ENCODE results near the gene GID8. TPM values are rescaled to one million over a fixed set of nuclear protein-coding genes. Genes with fewer than 3 reads are reported as not detected.

GID8 gene
- total and polyA plus RNA-seq, 2 experiments from 2014 or later = 41.8 to 106 TPM

DNA sequence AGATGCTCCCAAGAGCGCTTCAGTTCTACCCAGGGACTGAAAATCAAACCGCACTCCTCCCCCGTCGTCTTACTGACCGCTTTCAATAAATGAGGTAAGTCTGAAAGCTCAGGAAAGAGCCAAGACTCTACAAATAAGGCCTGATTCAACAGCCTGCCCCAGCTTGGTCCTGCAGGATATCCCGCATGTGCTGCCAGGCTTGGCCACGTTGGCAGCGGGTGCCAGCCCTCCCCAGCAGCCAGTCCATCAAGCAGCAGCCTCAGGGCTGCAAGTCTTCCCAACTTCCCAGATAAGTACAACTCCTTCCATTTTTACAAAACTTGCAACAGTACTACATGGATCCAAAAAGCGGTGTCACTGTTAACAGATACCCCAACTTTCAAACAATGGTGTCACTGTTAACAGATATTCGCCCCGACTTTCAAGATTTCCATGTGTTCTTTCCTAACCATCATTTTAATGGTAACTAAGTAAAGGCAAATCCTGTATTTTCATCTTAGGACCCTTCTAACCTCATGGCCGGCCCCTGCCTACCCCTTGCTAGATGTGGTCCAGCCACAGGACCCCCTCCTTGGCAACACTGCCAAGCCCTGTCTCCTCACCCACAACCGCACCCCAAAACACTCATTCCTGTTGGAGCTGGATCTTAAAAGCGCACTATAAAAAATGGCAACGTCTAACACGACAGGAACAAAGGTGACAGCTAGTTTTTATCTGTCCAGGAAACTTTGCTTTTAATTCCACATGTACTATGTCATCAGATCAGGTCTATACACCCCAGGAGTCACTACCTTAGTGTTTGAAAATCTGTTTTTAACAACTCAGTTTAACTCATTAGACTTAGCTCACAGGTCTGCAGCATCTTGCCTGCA lies 39.6 kb upstream of the GID8 start:
- peak overlapping the region; percentile 22; the same call in 1 of the 2 replicates for H3K27ac Mint-ChIP-seq
- H3K27ac ChIP-seq (ENCODE audit: low read depth) = peak overlapping the region; percentile 64

More for the DNA sequence above, 39.6 kb upstream of the GID8 start:
- peak overlapping the region; percentile 63 for H3K4me2 ChIP-seq
- peaks cover 67% of the 10 kb centered on the region for H3F3A ChIP-seq (replicated peaks; ENCODE audit: low read depth)
- H3K9me2 ChIP-seq (ENCODE audit: insufficient read depth) = no peaks in the 10 kb centered on the region
- TF ChIP-seq, protein P1, sequence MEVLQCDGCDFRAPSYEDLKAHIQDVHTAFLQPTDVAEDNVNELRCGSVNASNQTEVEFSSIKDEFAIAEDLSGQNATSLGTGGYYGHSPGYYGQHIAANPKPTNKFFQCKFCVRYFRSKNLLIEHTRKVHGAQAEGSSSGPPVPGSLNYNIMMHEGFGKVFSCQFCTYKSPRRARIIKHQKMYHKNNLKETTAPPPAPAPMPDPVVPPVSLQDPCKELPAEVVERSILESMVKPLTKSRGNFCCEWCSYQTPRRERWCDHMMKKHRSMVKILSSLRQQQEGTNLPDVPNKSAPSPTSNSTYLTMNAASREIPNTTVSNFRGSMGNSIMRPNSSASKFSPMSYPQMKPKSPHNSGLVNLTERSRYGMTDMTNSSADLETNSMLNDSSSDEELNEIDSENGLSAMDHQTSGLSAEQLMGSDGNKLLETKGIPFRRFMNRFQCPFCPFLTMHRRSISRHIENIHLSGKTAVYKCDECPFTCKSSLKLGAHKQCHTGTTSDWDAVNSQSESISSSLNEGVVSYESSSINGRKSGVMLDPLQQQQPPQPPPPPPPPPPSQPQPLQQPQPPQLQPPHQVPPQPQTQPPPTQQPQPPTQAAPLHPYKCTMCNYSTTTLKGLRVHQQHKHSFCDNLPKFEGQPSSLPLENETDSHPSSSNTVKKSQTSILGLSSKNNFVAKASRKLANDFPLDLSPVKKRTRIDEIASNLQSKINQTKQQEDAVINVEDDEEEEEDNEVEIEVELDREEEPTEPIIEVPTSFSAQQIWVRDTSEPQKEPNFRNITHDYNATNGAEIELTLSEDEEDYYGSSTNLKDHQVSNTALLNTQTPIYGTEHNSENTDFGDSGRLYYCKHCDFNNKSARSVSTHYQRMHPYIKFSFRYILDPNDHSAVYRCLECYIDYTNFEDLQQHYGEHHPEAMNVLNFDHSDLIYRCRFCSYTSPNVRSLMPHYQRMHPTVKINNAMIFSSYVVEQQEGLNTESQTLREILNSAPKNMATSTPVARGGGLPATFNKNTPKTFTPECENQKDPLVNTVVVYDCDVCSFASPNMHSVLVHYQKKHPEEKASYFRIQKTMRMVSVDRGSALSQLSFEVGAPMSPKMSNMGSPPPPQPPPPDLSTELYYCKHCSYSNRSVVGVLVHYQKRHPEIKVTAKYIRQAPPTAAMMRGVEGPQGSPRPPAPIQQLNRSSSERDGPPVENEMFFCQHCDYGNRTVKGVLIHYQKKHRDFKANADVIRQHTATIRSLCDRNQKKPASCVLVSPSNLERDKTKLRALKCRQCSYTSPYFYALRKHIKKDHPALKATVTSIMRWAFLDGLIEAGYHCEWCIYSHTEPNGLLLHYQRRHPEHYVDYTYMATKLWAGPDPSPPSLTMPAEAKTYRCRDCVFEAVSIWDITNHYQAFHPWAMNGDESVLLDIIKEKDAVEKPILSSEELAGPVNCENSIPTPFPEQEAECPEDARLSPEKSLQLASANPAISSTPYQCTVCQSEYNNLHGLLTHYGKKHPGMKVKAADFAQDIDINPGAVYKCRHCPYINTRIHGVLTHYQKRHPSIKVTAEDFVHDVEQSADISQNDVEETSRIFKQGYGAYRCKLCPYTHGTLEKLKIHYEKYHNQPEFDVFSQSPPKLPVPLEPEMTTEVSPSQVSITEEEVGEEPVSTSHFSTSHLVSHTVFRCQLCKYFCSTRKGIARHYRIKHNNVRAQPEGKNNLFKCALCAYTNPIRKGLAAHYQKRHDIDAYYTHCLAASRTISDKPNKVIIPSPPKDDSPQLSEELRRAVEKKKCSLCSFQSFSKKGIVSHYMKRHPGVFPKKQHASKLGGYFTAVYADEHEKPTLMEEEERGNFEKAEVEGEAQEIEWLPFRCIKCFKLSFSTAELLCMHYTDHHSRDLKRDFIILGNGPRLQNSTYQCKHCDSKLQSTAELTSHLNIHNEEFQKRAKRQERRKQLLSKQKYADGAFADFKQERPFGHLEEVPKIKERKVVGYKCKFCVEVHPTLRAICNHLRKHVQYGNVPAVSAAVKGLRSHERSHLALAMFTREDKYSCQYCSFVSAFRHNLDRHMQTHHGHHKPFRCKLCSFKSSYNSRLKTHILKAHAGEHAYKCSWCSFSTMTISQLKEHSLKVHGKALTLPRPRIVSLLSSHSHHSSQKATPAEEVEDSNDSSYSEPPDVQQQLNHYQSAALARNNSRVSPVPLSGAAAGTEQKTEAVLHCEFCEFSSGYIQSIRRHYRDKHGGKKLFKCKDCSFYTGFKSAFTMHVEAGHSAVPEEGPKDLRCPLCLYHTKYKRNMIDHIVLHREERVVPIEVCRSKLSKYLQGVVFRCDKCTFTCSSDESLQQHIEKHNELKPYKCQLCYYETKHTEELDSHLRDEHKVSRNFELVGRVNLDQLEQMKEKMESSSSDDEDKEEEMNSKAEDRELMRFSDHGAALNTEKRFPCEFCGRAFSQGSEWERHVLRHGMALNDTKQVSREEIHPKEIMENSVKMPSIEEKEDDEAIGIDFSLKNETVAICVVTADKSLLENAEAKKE (CRISPR knock-in tag; IDR thresholded peaks at IDR 0.05) = no peak
- no peak; the same call in 1 of the 2 replicates for TF ChIP-seq POLR2AphosphoS5 (IDR thresholded peaks at IDR 0.05; ENCODE audit: low read depth)
- no peak for TF ChIP-seq EZH2phosphoT487 (IDR thresholded peaks at IDR 0.05; ENCODE audit: unreplicated experiment)
- TF ChIP-seq JUNB (IDR thresholded peaks at IDR 0.05; ENCODE audit: unreplicated experiment) = no peak
- TF ChIP-seq, protein P2, sequence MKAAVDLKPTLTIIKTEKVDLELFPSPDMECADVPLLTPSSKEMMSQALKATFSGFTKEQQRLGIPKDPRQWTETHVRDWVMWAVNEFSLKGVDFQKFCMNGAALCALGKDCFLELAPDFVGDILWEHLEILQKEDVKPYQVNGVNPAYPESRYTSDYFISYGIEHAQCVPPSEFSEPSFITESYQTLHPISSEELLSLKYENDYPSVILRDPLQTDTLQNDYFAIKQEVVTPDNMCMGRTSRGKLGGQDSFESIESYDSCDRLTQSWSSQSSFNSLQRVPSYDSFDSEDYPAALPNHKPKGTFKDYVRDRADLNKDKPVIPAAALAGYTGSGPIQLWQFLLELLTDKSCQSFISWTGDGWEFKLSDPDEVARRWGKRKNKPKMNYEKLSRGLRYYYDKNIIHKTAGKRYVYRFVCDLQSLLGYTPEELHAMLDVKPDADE (IDR thresholded peaks at IDR 0.05) = no peak
- no peak for TF ChIP-seq ZNF331 (CRISPR knock-in tag; IDR thresholded peaks at IDR 0.05; ENCODE audit: low read depth)
- no peak for TF ChIP-seq EZH2 (IDR thresholded peaks at IDR 0.05; ENCODE audit: low read depth, unreplicated experiment)
- no peak for TF ChIP-seq CREB1 (CRISPR knock-in tag; IDR thresholded peaks at IDR 0.05; ENCODE audit: low read depth)
- TF ChIP-seq, protein P3, sequence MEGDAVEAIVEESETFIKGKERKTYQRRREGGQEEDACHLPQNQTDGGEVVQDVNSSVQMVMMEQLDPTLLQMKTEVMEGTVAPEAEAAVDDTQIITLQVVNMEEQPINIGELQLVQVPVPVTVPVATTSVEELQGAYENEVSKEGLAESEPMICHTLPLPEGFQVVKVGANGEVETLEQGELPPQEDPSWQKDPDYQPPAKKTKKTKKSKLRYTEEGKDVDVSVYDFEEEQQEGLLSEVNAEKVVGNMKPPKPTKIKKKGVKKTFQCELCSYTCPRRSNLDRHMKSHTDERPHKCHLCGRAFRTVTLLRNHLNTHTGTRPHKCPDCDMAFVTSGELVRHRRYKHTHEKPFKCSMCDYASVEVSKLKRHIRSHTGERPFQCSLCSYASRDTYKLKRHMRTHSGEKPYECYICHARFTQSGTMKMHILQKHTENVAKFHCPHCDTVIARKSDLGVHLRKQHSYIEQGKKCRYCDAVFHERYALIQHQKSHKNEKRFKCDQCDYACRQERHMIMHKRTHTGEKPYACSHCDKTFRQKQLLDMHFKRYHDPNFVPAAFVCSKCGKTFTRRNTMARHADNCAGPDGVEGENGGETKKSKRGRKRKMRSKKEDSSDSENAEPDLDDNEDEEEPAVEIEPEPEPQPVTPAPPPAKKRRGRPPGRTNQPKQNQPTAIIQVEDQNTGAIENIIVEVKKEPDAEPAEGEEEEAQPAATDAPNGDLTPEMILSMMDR (conservative IDR thresholded peaks at IDR 0.05; ENCODE audit: low read depth in 2 of 2) = no peak
- no peak for TF ChIP-seq STAT1 (IDR thresholded peaks at IDR 0.05; ENCODE audit: unreplicated experiment)
- no peak for TF ChIP-seq NANOG (IDR thresholded peaks at IDR 0.05; ENCODE audit: borderline replicate concordance)
- no peak for TF ChIP-seq ZNF114 (CRISPR knock-in tag; IDR thresholded peaks at IDR 0.05)
- TF ChIP-seq, protein P4, sequence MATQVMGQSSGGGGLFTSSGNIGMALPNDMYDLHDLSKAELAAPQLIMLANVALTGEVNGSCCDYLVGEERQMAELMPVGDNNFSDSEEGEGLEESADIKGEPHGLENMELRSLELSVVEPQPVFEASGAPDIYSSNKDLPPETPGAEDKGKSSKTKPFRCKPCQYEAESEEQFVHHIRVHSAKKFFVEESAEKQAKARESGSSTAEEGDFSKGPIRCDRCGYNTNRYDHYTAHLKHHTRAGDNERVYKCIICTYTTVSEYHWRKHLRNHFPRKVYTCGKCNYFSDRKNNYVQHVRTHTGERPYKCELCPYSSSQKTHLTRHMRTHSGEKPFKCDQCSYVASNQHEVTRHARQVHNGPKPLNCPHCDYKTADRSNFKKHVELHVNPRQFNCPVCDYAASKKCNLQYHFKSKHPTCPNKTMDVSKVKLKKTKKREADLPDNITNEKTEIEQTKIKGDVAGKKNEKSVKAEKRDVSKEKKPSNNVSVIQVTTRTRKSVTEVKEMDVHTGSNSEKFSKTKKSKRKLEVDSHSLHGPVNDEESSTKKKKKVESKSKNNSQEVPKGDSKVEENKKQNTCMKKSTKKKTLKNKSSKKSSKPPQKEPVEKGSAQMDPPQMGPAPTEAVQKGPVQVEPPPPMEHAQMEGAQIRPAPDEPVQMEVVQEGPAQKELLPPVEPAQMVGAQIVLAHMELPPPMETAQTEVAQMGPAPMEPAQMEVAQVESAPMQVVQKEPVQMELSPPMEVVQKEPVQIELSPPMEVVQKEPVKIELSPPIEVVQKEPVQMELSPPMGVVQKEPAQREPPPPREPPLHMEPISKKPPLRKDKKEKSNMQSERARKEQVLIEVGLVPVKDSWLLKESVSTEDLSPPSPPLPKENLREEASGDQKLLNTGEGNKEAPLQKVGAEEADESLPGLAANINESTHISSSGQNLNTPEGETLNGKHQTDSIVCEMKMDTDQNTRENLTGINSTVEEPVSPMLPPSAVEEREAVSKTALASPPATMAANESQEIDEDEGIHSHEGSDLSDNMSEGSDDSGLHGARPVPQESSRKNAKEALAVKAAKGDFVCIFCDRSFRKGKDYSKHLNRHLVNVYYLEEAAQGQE (IDR thresholded peaks at IDR 0.05; ENCODE audit: unreplicated experiment) = no peak
- no peak overlapping the region for H2AFZ ChIP-seq
- no peak for ATAC-seq
- no peak overlapping the region for H3K4me3 ChIP-seq
- peaks cover 47% of the 10 kb centered on the region for H3K36me3 ChIP-seq (ENCODE audit: insufficient read depth)
- H3K27me3 Mint-ChIP-seq (ENCODE audit: insufficient read depth, low read depth, poor library complexity) = peaks cover 30% of the 10 kb centered on the region
- H3K79me2 ChIP-seq (replicated peaks; ENCODE audit: insufficient read depth) = no peaks in the 10 kb centered on the region
- DNase-seq (ENCODE audit: low spot score) = no peak
- peaks cover 33% of the 10 kb centered on the region for H3K4me1 ChIP-seq (ENCODE audit: insufficient read depth)
- peaks cover 43% of the 10 kb centered on the region for H3K4me1 Mint-ChIP-seq
- peaks cover 40% of the 10 kb centered on the region for H4K20me1 ChIP-seq (replicated peaks; ENCODE audit: insufficient read depth)
- no peaks in the 10 kb centered on the region; the same call in 2 of the 3 replicates for H3K9me3 Mint-ChIP-seq
- H3K4me3 Mint-ChIP-seq = peak overlapping the region; percentile 1; the same call in 1 of the 3 replicates
- H3K27me3 ChIP-seq (ENCODE audit: insufficient read depth) = no peaks in the 10 kb centered on the region
- peaks cover 56% of the 10 kb centered on the region for H3K36me3 Mint-ChIP-seq (ENCODE audit: low read depth)

Data from GM23338 (cell line).